Left ventricle myocardium inferior (tissue), 1 donor: ENCODE measurements around the gene MADCAM1. TPM values are rescaled to one million over a fixed set of nuclear protein-coding genes. Genes with fewer than 3 reads are reported as not detected.
"Not testable (repeated sequence)": the region's sequence is repeated elsewhere in the genome, so short reads cannot be mapped to it uniquely, and the experiment has no call there.

Experiments
- DNase-seq: peaks from one replicate; pipeline ENCODE4 v3.0.0-alpha.2; 2020
- H3K27ac ChIP-seq: fragments of 200-600 bp; replicated peaks from 2 replicates; pipeline ENCODE4 v1.8.0; 2021
- H3K27me3 ChIP-seq: fragments of 200-600 bp; 2 replicates; pipeline ENCODE4 v1.8.0; 2021; ENCODE audit warnings: low read depth
- H3K36me3 ChIP-seq: fragments of 200-600 bp; 2 replicates; pipeline ENCODE4 v1.8.0; 2021
- H3K4me1 ChIP-seq: fragments of 200-600 bp; 2 replicates; pipeline ENCODE4 v1.8.0; 2021
- H3K4me3 ChIP-seq: fragments of 200-600 bp; 2 replicates; pipeline ENCODE4 v1.8.0; 2021; ENCODE audit warnings: mild to moderate bottlenecking, moderate library complexity
- H3K9me3 ChIP-seq: fragments of 200-600 bp; replicated peaks from 2 replicates; pipeline ENCODE4 v1.8.0; 2021
- intact Hi-C: fragments of 100-400 bp; cut with micrococcal nuclease; formaldehyde crosslinking; loops from one replicate; pipeline ENCODE4 v1.11.0; 2022
- long read RNA-seq: library from polyadenylated mRNA; unstranded; transcript quantifications from one replicate; pipeline ENCODE4 v2.0.0, GENCODE V29; 2021
- total RNA-seq: library from RNA; stranded (reverse); fragmentation: NEBNext Ultra II Directional; extraction: Animal tissue kit (Norgen Biotek cat#: 25700); gene quantifications from one replicate; pipeline ENCODE4 v1.2.1, GENCODE V29; 2021
- TF ChIP-seq, protein P1 (sequence below): fragments of 200-600 bp; IDR thresholded peaks from 2 replicates; pipeline ENCODE4 v1.8.0; 2021; ENCODE audit warnings: antibody characterized with exemption, mild to moderate bottlenecking, borderline replicate concordance
- donor health status: DM: no; HTN: yes; CAD: no; lungs with severe emphysema.

Gene MADCAM1
- total RNA-seq = 0.22 TPM
- long read RNA-seq, partial matches to known transcripts = 0 of 2 reads
- long read RNA-seq, other reads (novel, unspliced or antisense) = 2 of 2 reads

DNA sequence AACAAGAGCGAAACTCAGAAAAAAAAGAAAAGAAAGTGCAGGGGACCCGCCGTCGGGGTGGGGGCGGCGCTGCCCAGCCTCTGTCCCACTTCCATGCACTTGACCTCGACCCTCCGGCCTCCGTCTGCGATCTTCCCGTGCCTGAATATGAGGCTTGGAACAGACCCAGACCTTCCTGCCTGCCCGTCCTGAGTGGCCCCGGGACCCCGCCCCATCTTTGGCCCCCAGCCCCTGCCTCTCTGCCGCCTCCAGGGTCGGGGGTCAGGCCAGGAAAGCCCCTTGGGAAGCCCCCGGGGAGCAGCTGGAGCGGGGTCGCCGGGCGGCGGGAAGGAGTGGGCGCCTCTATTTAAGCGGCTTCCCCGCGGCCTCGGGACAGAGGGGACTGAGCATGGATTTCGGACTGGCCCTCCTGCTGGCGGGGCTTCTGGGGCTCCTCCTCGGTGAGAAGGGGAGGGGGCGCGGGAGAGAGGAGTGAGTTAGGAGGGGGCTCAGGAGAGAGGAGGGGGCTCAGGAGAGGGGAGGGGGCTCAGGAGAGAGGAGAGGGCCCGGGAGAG, at the start of gene MADCAM1:
Gene MADCAM1 (plus strand): TSS at position 375 of the 554 bp plus-strand sequence. CDS start 14 bp downstream, at position 389.
- no peak within 1 kb of the TSS for H3K27ac ChIP-seq
- TF ChIP-seq, protein P1, sequence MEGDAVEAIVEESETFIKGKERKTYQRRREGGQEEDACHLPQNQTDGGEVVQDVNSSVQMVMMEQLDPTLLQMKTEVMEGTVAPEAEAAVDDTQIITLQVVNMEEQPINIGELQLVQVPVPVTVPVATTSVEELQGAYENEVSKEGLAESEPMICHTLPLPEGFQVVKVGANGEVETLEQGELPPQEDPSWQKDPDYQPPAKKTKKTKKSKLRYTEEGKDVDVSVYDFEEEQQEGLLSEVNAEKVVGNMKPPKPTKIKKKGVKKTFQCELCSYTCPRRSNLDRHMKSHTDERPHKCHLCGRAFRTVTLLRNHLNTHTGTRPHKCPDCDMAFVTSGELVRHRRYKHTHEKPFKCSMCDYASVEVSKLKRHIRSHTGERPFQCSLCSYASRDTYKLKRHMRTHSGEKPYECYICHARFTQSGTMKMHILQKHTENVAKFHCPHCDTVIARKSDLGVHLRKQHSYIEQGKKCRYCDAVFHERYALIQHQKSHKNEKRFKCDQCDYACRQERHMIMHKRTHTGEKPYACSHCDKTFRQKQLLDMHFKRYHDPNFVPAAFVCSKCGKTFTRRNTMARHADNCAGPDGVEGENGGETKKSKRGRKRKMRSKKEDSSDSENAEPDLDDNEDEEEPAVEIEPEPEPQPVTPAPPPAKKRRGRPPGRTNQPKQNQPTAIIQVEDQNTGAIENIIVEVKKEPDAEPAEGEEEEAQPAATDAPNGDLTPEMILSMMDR = no peak
- intact Hi-C loops = no loop called here

DNA sequence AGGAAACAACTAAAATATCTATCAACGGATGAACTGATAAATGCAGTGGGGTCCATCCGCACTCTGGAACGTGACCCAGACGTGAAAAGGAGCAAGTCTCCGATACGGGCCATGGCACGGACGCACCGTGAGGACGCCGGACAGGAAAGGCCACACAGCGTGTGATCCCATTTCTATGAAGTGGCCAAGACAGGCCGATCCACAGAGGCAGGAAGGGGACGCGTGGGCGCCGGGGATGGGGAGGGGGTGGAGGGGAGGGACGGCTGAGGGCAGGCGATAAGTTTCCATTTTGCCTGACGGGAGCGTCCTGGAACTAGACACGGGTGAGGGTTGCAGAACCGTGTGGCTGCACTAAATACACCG, 49.2 kb upstream of the MADCAM1 start:
- H3K36me3 ChIP-seq = peaks cover 4% of the 10 kb centered on the region
- H3K4me1 ChIP-seq = peaks cover 16% of the 10 kb centered on the region
- intact Hi-C loops = no loop called here
- no peak for DNase-seq
- peak overlapping the region; percentile 63 for H3K27ac ChIP-seq
- H3K27me3 ChIP-seq = no peaks in the 10 kb centered on the region
- TF ChIP-seq, protein P1 = no peak
- no peak overlapping the region for H3K4me3 ChIP-seq
- H3K9me3 ChIP-seq = no peaks in the 10 kb centered on the region

More for the DNA sequence above, at the start of gene MADCAM1:
- H3K36me3 ChIP-seq = no peaks in the 10 kb centered on the region
- H3K4me3 ChIP-seq = no peak within 1 kb of the TSS
- peaks cover 28% of the 10 kb centered on the region for H3K4me1 ChIP-seq
- DNase-seq = no peak
- H3K27me3 ChIP-seq = peaks cover 52% of the 10 kb centered on the region
- no peaks in the 10 kb centered on the region for H3K9me3 ChIP-seq

DNA sequence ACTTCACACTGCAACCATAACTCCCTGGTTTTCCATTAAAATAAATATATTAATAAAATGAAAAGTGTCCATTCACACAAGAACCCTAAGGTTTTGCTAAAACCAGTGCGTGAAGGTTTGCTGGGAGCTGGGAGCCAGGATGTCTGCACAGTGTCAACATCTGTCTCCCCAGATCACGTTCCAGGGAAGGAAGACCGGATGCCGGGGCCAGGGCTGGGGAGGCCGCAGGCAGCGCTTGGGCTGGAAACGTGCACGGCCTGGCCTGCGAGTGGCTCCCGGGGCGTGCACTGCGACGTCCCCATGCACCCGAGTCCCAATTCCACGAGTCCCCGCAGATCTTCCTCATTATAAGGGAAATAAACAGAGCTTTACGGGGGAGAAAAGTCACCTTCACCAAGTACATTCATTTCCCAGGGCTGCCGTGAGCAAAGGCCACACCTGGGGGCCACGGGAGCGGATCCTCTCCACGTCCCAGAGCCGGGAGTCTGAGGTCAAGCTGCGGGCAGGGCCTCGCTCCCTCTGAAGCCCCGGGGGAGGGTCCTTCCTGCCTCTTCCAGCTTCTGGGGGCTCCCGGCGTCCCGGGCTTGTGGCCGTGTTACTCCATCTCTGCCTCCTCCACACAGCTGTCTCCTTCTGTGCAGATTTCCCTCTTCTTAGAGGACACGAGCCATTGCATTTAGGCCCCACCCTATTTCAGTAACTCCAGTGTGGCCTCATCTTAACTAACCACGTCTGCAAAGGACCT, 48.3 kb upstream of the MADCAM1 start:
- peak overlapping the region; percentile 63 for H3K27ac ChIP-seq
- TF ChIP-seq, protein P1 = no peak
- H3K27me3 ChIP-seq = no peaks in the 10 kb centered on the region
- peaks cover 4% of the 10 kb centered on the region for H3K36me3 ChIP-seq
- H3K9me3 ChIP-seq = no peaks in the 10 kb centered on the region
- intact Hi-C loops = no loop called here
- H3K4me1 ChIP-seq = peaks cover 16% of the 10 kb centered on the region
- H3K4me3 ChIP-seq = no peak overlapping the region
- DNase-seq = no peak

DNA sequence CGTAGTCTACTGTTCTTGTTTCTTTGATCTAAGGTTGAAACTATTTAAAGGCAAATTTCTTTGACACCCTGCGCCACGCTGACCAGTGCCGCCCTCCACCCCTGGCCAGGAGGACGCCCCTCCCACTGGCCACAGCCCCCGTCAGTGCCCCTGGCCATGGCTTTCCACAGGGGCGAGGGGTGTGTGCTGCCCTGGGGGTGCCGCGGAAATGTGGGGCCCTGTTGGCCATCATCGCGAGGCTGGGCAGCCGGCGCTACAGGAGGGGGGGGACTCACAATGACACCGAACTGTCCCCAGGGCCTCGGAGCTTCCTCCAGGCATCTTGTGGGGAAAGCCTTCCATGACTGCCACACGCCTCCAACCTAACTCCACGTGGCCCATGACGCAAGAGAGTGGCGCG, 46.4 kb upstream of the MADCAM1 start:
- no peak for DNase-seq

DNA sequence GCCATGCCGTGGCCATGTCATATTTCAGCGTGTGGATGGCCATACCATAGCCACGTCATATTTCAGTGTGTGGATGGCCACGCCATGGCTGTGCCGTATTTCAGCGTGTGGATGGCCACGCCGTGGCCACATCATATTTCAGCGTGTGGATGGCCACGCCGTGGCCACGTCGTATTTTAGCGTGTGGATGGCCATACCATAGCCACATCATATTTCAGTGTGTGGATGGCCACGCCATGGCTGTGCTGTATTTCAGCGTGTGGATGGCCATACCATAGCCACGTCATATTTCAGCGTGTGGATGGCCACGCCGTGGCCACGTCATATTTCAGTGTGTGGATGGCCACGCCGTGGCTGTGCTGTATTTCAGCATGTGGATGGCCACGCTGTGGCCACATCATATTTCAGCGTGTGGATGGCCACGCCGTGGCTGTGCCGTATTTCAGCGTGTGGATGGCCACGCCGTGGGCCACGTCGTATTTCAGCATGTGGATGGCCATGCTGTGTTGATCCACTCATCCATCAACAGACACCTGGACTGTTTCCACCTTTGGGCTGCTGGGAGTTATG, 45.3 kb upstream of the MADCAM1 start:
- H3K36me3 ChIP-seq, intact Hi-C loops: not testable (repeated sequence)
- peaks cover 16% of the 10 kb centered on the region for H3K4me1 ChIP-seq

More for the DNA sequence above, 46.4 kb upstream of the MADCAM1 start:
- Histone ChIP-seq H3K4me3 (no peak overlapping the region), H3K9me3 (no peaks in the 10 kb centered on the region), H3K36me3 (peaks cover 6% of the 10 kb centered on the region), H3K27ac (no peak overlapping the region), H3K4me1 (peaks cover 16% of the 10 kb centered on the region), H3K27me3 (no peaks in the 10 kb centered on the region)
- TF ChIP-seq, protein P1 = no peak
- intact Hi-C loops = no loop called here

DNA sequence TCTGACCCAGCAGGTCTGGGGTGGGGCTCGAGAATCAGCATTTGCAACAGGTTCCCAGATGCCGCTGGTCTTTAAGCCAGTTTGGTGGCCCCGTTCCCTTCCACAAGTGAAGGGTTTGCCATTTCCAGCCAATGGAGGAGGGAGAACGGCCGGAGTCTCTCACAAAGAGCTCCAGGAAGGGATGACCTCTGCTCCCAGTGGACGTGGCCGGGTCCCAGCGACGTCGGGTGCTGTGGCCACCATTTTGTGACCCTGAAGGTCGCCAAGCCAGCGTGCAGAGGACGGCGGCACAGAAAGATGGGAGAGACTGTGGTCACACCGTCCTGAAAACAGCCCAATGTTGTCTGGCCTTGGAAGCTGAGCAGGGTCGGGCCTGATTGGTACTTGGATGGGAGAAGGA, 43.5 kb upstream of the MADCAM1 start:
- Histone ChIP-seq H3K4me3 (no peak overlapping the region), H3K4me1 (peaks cover 8% of the 10 kb centered on the region), H3K27me3 (no peaks in the 10 kb centered on the region), H3K36me3 (peaks cover 10% of the 10 kb centered on the region), H3K9me3 (no peaks in the 10 kb centered on the region), H3K27ac (no peak overlapping the region)
- no peak for DNase-seq
- TF ChIP-seq, protein P1 = no peak
- intact Hi-C loops = no loop called here

More for the DNA sequence above, 45.3 kb upstream of the MADCAM1 start:
- DNase-seq, H3K9me3 ChIP-seq, H3K27me3 ChIP-seq, H3K4me3 ChIP-seq, H3K27ac ChIP-seq: not testable (repeated sequence)
